Trophoblast cell (in vitro differentiated cells and primary cell): Measurements from ENCODE around the gene LENG9.
"Not testable (repeated sequence)": the region's sequence is repeated elsewhere in the genome, so short reads cannot be mapped to it uniquely, and the experiment has no call there.

ENCODE experiments used
- DNase-seq, 2 donors: peaks; one replicate each; pipeline ENCODE4 v3.0.0-alpha.2; 2016
- H2AFZ ChIP-seq: 2 replicates; pipeline ENCODE4 v1.6.1; 2013; ENCODE audit warnings: low read length, moderate library complexity, mild to moderate bottlenecking; ENCODE audit not compliant: insufficient read depth, poor library complexity
- H2AK5ac ChIP-seq: 2 replicates; pipeline ENCODE4 v1.6.1; 2013; ENCODE audit warnings: mild to moderate bottlenecking, low read length
- H2BK120ac ChIP-seq: 2 replicates; pipeline ENCODE4 v1.6.1; 2013; ENCODE audit warnings: low read length, mild to moderate bottlenecking, moderate library complexity; ENCODE audit not compliant: insufficient read depth, poor library complexity
- H2BK12ac ChIP-seq: 2 replicates; pipeline ENCODE4 v1.6.1; 2013; ENCODE audit warnings: mild to moderate bottlenecking, low read length, moderate library complexity
- H2BK5ac ChIP-seq: 2 replicates; pipeline ENCODE4 v1.6.1; 2013; ENCODE audit warnings: low read length, low read depth, moderate library complexity, mild to moderate bottlenecking; ENCODE audit not compliant: poor library complexity
- H3K14ac ChIP-seq: 2 replicates; pipeline ENCODE4 v1.6.1; 2013; ENCODE audit warnings: mild to moderate bottlenecking, low read length
- H3K18ac ChIP-seq: 2 replicates; pipeline ENCODE4 v1.6.1; 2013; ENCODE audit warnings: mild to moderate bottlenecking, low read length
- H3K23ac ChIP-seq: 2 replicates; pipeline ENCODE4 v1.6.1; 2013; ENCODE audit warnings: low read length
- H3K27ac ChIP-seq: 2 replicates; pipeline ENCODE4 v1.5.1; 2013; ENCODE audit warnings: low read depth, mild to moderate bottlenecking, inconsistent platforms, low read length, moderate library complexity
- H3K27me3 ChIP-seq: 2 replicates; pipeline ENCODE4 v1.6.1; 2013; ENCODE audit warnings: inconsistent platforms, mild to moderate bottlenecking, low read length, moderate library complexity; ENCODE audit not compliant: insufficient read depth
- H3K36me3 ChIP-seq, 2 experiments: 1 replicate in 1 of 2; 2 replicates in 1 of 2; pipeline ENCODE4 v1.6.1; 2013; ENCODE audit warnings: low read length in 2 of 2, mild to moderate bottlenecking in 2 of 2, moderate library complexity in 1 of 2; ENCODE audit not compliant: insufficient read depth in 2 of 2, control insufficient read depth in 1 of 2
- H3K4ac ChIP-seq: 2 replicates; pipeline ENCODE4 v1.6.1; 2013; ENCODE audit warnings: low read depth, mild to moderate bottlenecking, low read length, moderate library complexity
- H3K4me1 ChIP-seq, 2 experiments: 1 replicate in 1 of 2; 2 replicates in 1 of 2; pipeline ENCODE4 v1.6.1; 2013; ENCODE audit warnings: low read length in 2 of 2, mild to moderate bottlenecking in 2 of 2, moderate library complexity in 1 of 2; ENCODE audit not compliant: insufficient read depth in 2 of 2, control insufficient read depth in 1 of 2
- H3K4me2 ChIP-seq: 2 replicates; pipeline ENCODE4 v1.6.1; 2013; ENCODE audit warnings: inconsistent platforms, mild to moderate bottlenecking, low read length, moderate library complexity
- H3K4me3 ChIP-seq: 2 replicates; pipeline ENCODE4 v1.5.1; 2013; ENCODE audit warnings: mild to moderate bottlenecking, low read depth, low read length, inconsistent platforms
- H3K79me1 ChIP-seq: one replicate; pipeline ENCODE4 v1.6.1; 2013; ENCODE audit warnings: low read length
- H3K79me2 ChIP-seq: 2 replicates; pipeline ENCODE4 v1.6.1; 2013; ENCODE audit warnings: low read length, mild to moderate bottlenecking; ENCODE audit not compliant: control insufficient read depth, insufficient read depth, poor library complexity
- H3K9ac ChIP-seq: 2 replicates; pipeline ENCODE4 v1.6.1; 2013; ENCODE audit warnings: mild to moderate bottlenecking, low read length
- H3K9me3 ChIP-seq: 2 replicates; pipeline ENCODE4 v1.6.1; 2013; ENCODE audit warnings: low read depth, mild to moderate bottlenecking, control low read depth, inconsistent platforms, low read length; ENCODE audit not compliant: insufficient read depth
- H4K12ac ChIP-seq: 2 replicates; pipeline ENCODE4 v1.6.1; 2013; ENCODE audit warnings: low read depth, mild to moderate bottlenecking, low read length, moderate library complexity
- H4K8ac ChIP-seq: 2 replicates; pipeline ENCODE4 v1.6.1; 2013; ENCODE audit warnings: low read depth, mild to moderate bottlenecking, low read length, moderate library complexity
- H4K91ac ChIP-seq: one replicate; pipeline ENCODE4 v1.6.1; 2013; ENCODE audit warnings: low read depth, mild to moderate bottlenecking, low read length, moderate library complexity
- WGBS: extraction: QIAGEN DNeasy Blood & Tissue Kit; methylation state at CpG from one replicate; pipeline ENCODE4 v1.1.7; 2013; ENCODE audit warnings: missing lambda C conversion rate; ENCODE audit not compliant: insufficient read length, insufficient coverage; ENCODE audit errors: extremely low coverage; 5-methylcytosine and 5-hydroxymethylcytosine counted together

The LENG9 gene

DNA sequence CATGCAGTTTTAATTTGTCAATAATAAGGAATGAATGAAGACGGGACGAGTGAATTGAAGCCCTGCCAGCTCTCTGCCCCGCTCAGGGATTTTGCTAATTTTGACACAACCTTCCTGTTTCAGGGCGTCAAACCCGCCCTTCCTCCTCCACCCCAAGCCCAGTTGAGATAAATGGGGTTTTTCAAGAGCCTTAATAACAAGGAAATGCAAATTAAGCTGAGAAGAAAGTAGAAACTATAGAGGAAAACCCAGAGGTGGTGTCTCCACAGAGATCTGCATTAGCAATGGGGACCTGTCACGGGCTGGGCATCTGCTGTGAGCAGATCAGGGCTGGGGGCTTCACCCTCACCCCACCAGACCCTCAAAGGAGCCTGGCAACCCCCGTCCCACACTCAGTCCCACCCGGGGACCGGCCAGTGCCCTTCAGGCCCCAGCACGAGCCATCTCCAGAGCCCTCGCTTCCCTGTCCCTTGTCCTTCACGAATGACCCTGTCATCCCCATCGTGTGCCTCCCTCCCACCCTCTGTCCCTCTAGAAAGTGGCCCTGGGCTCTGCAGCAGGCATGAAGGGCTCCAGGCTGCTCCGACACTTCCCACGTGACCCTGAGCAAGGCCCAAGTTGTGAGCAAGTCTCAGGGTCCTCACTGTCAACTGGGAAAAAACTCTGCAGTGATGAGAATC is 43.6 kb upstream of the LENG9 start:
- not testable (repeated sequence) for H2AFZ ChIP-seq, H3K79me2 ChIP-seq, H3K23ac ChIP-seq, H2BK120ac ChIP-seq, H3K4me2 ChIP-seq, H2BK12ac ChIP-seq, H2AK5ac ChIP-seq, H2BK5ac ChIP-seq, H4K8ac ChIP-seq, DNase-seq, H3K18ac ChIP-seq, H3K14ac ChIP-seq, H3K36me3 ChIP-seq, H3K27me3 ChIP-seq, H3K4ac ChIP-seq, H3K4me1 ChIP-seq, H4K91ac ChIP-seq, H3K27ac ChIP-seq, H4K12ac ChIP-seq, H3K4me3 ChIP-seq, H3K9ac ChIP-seq, H3K79me1 ChIP-seq
- WGBS, result no CpG with 5 or more reads among the region's 15 CpGs
- H3K9me3 ChIP-seq, result peaks cover 35% of the 10 kb centered on the region

DNA sequence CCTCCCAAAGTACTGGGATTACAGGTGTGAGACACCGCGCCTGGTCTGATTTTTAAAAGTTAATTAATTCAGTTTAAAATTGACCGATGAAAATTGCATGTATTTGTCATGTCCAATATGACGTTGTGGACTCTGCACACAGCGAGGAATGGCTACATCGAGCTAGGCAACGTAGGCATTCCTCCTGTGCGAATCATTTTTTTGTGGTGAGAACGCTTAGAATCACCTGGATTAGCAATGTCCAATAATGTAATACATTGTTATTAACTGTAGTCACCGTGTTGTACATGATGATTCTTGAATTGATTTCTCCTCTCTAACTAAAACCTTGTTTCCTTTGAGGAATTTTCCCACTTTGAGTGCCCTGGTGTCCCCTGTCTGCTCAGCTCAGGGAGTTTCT is 42.5 kb upstream of the LENG9 start:
- Histone ChIP-seq H4K12ac (no peak overlapping the region), H3K79me2 (no peaks in the 10 kb centered on the region), H3K9ac (no peak overlapping the region), H3K23ac (no peak overlapping the region), H3K27me3 (no peaks in the 10 kb centered on the region), H3K9me3 (peaks cover 31% of the 10 kb centered on the region), H2BK12ac (no peak overlapping the region), H3K4me1 (no peaks in the 10 kb centered on the region), H3K18ac (no peak overlapping the region), H2BK120ac (no peak overlapping the region), H3K4me2 (no peak overlapping the region), H4K8ac (no peak overlapping the region), H2BK5ac (no peak overlapping the region), H2AK5ac (no peak overlapping the region), H4K91ac (no peak overlapping the region), H3K4me3 (no peak overlapping the region), H3K36me3 (no peaks in the 10 kb centered on the region), H3K4ac (no peak overlapping the region), H3K14ac (no peak overlapping the region), H3K27ac (no peak overlapping the region), H3K79me1 (no peaks in the 10 kb centered on the region), H2AFZ (no peak overlapping the region)
- DNase-seq, result peak; percentile 38 to 86
- no CpG with 5 or more reads among the region's 10 CpGs for WGBS

- not testable (repeated sequence) for H2BK120ac ChIP-seq, H3K9ac ChIP-seq, H2AFZ ChIP-seq, H3K27ac ChIP-seq, H3K4ac ChIP-seq, H2BK12ac ChIP-seq, H3K4me2 ChIP-seq, H3K14ac ChIP-seq, H3K79me1 ChIP-seq, H3K4me3 ChIP-seq, H4K8ac ChIP-seq, H3K36me3 ChIP-seq, DNase-seq, H3K18ac ChIP-seq, H2BK5ac ChIP-seq, H3K79me2 ChIP-seq, H2AK5ac ChIP-seq, H4K12ac ChIP-seq, H3K27me3 ChIP-seq, H3K4me1 ChIP-seq, H4K91ac ChIP-seq, H3K23ac ChIP-seq
- peaks cover 35% of the 10 kb centered on the region for H3K9me3 ChIP-seq
- no CpG with 5 or more reads among the region's 4 CpGs for WGBS
Measured at GRCh38 chr19:54505542-54505941, 42.0 kb upstream of the LENG9 start.

DNA sequence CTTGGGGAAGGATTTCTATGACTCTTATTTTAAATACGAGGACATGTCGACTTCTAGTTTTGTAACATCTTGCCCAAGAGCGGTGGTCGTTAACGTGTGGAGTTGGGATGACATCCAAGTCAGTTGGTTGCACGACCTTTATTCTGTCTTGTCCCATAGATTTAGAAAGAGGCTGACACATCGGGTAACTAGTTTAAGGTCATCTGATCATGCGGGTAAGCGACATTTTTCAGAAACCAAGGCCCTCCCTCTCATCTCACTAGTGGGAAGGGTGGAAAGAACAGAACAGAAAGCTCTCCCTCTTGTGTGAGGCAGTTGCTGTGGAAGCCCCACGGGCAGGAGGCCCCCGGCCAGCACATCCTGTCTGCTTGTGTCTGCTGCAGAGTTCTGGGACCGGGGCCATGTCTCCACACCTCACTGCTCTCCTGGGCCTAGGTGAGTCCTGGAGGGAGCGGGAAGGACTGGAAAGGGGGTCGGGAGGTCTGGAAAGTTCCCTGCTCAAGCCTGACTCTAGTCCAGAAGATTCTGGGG is 39.0 kb upstream of the LENG9 start, which contains the start of gene LAIR2:
LAIR2 (plus strand) TSS at position 314 of the 531 bp plus-strand sequence; CDS start at position 402, 88 bp downstream.
- H3K4me3 ChIP-seq, result no peak within 1 kb of the TSS
- WGBS, result no CpG with 5 or more reads among the region's 14 CpGs

More for the DNA sequence above, 39.0 kb upstream of the LENG9 start, which contains the start of gene LAIR2:
- no peak within 1 kb of the TSS for H3K27ac ChIP-seq
- no peak within 1 kb of the TSS for H3K18ac ChIP-seq
- no peak within 1 kb of the TSS for H2AFZ ChIP-seq
- peak; percentile 50 to 85 for DNase-seq
- H4K8ac ChIP-seq, result no peak within 1 kb of the TSS
- peaks cover 27% of the 10 kb centered on the region for H3K9me3 ChIP-seq
- H2BK12ac ChIP-seq, result no peak within 1 kb of the TSS
- no peaks in the 10 kb centered on the region for H3K79me2 ChIP-seq
- no peaks in the 10 kb centered on the region for H3K27me3 ChIP-seq
- H3K4me2 ChIP-seq, result no peak within 1 kb of the TSS
- H2BK5ac ChIP-seq, result no peak within 1 kb of the TSS
- H3K79me1 ChIP-seq, result no peaks in the 10 kb centered on the region
- no peak within 1 kb of the TSS for H3K14ac ChIP-seq
- no peak within 1 kb of the TSS for H4K91ac ChIP-seq
- no peak within 1 kb of the TSS for H2AK5ac ChIP-seq
- no peaks in the 10 kb centered on the region for H3K36me3 ChIP-seq
- no peaks in the 10 kb centered on the region for H3K4me1 ChIP-seq
- H2BK120ac ChIP-seq, result no peak within 1 kb of the TSS
- H3K23ac ChIP-seq, result no peak within 1 kb of the TSS
- H3K9ac ChIP-seq, result no peak within 1 kb of the TSS
- no peak within 1 kb of the TSS for H4K12ac ChIP-seq
- no peak within 1 kb of the TSS for H3K4ac ChIP-seq
